Measurements from ENCODE around the gene ADGRG3. TPM values are rescaled to one million over a fixed set of nuclear protein-coding genes. Genes with fewer than 3 reads are reported as not detected.

The ADGRG3 gene
- total and polyA plus RNA-seq, 9 of the 15 experiments (the other 6 are each of a cell fraction or from before 2014, with no cell fraction given) = 0.09 to 0.52 (median 0.14) TPM; not detected in 3

DNA sequence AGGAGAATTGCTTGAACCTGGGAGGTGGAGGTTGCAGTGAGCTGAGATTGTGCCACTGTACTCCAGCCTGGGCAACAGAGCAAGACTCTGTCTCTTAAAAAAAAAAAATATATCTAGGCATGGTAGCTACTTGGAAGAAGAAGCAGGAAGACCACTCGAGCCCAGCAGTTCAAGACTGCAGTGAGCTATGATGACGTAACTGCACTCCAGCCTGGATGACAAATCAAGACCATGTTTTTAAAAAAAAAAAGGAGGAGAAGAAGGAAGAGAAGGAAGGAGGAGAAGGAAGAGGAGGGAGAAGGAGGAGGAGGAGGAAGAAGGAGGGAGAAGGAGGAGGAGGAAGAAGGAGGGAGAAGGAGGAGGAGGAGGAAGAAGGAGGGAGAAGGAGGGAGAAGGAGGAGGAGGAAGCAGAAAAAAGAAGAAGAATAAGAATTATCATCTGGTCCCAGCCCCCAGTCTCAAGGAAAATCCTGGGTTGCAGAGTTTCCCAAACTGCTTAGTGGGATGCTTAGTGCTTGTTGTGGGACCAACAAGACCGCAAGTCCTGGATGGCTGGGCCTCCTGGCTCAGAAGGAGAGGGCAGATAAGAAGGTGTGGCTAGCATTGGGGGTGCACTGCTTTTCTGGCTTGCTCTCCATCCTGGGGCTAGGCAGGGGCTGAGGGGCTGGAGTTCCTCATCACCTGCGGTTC lies 22.8 kb downstream of the ADGRG3 start (continued):
- TF ChIP-seq, protein P1, sequence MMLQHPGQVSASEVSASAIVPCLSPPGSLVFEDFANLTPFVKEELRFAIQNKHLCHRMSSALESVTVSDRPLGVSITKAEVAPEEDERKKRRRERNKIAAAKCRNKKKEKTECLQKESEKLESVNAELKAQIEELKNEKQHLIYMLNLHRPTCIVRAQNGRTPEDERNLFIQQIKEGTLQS (IDR thresholded peaks at IDR 0.05) = peak; percentile 94
- TF ChIP-seq, protein P1 (CRISPR knock-in tag; conservative IDR thresholded peaks at IDR 0.05) = no peak
- TF ChIP-seq, protein P2, sequence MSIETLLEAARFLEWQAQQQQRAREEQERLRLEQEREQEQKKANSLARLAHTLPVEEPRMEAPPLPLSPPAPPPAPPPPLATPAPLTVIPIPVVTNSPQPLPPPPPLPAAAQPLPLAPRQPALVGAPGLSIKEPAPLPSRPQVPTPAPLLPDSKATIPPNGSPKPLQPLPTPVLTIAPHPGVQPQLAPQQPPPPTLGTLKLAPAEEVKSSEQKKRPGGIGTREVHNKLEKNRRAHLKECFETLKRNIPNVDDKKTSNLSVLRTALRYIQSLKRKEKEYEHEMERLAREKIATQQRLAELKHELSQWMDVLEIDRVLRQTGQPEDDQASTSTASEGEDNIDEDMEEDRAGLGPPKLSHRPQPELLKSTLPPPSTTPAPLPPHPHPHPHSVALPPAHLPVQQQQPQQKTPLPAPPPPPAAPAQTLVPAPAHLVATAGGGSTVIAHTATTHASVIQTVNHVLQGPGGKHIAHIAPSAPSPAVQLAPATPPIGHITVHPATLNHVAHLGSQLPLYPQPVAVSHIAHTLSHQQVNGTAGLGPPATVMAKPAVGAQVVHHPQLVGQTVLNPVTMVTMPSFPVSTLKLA (conservative IDR thresholded peaks at IDR 0.05) = peak in 1 of 2 experiments; percentile 33; a peak in 1 of 4 replicates
- TF ChIP-seq, protein P3, sequence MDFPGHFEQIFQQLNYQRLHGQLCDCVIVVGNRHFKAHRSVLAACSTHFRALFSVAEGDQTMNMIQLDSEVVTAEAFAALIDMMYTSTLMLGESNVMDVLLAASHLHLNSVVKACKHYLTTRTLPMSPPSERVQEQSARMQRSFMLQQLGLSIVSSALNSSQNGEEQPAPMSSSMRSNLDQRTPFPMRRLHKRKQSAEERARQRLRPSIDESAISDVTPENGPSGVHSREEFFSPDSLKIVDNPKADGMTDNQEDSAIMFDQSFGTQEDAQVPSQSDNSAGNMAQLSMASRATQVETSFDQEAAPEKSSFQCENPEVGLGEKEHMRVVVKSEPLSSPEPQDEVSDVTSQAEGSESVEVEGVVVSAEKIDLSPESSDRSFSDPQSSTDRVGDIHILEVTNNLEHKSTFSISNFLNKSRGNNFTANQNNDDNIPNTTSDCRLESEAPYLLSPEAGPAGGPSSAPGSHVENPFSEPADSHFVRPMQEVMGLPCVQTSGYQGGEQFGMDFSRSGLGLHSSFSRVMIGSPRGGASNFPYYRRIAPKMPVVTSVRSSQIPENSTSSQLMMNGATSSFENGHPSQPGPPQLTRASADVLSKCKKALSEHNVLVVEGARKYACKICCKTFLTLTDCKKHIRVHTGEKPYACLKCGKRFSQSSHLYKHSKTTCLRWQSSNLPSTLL (IDR thresholded peaks at IDR 0.05) = no peak
- TF ChIP-seq KDM1A (IDR thresholded peaks at IDR 0.05) (peak; percentile 78), RCOR1 (IDR thresholded peaks at IDR 0.05; ENCODE audit: borderline replicate concordance in 1 of 2, low read depth in 2 of 2, low read length in 2 of 2) (peak in 1 of 2 experiments; percentile 95; a peak in 3 of 4 replicates), TBL1XR1 (IDR thresholded peaks at IDR 0.05; ENCODE audit: low read length in 2 of 2) (0 out of 4 replicates have a peak, but pooled peaks of 1 of the 2 experiments have one; percentile 15), HDAC1 (IDR thresholded peaks at IDR 0.05) (peak in 1 of 2 experiments; percentile 84; a peak in 2 of 4 replicates), SMARCA4 (IDR thresholded peaks at IDR 0.05) (peak; percentile 61), NBN (IDR thresholded peaks at IDR 0.05; ENCODE audit: low read depth) (peak; percentile 62; the same call in 1 of the 2 replicates), ELF1 (tag; IDR thresholded peaks at IDR 0.05) (no peak), EHMT2 (IDR thresholded peaks at IDR 0.05) (0 out of 2 replicates have a peak, but pooled peaks have one; percentile 30), JUND (IDR thresholded peaks at IDR 0.05; ENCODE audit: borderline replicate concordance, low read depth, low read length) (peak; percentile 3; the same call in 1 of the 2 replicates), JUND (tag; IDR thresholded peaks at IDR 0.05; ENCODE audit: borderline replicate concordance, low read depth, low read length) (peak; percentile 40; the same call in 1 of the 3 replicates), PHB2 (IDR thresholded peaks at IDR 0.05; ENCODE audit: low read depth) (peak; percentile 23; the same call in 1 of the 2 replicates)
- TF ChIP-seq, protein P4, sequence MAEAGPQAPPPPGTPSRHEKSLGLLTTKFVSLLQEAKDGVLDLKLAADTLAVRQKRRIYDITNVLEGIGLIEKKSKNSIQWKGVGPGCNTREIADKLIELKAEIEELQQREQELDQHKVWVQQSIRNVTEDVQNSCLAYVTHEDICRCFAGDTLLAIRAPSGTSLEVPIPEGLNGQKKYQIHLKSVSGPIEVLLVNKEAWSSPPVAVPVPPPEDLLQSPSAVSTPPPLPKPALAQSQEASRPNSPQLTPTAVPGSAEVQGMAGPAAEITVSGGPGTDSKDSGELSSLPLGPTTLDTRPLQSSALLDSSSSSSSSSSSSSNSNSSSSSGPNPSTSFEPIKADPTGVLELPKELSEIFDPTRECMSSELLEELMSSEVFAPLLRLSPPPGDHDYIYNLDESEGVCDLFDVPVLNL (CRISPR knock-in tag; IDR thresholded peaks at IDR 0.05; ENCODE audit: low read depth) = no peak
- TF ChIP-seq, protein P5, sequence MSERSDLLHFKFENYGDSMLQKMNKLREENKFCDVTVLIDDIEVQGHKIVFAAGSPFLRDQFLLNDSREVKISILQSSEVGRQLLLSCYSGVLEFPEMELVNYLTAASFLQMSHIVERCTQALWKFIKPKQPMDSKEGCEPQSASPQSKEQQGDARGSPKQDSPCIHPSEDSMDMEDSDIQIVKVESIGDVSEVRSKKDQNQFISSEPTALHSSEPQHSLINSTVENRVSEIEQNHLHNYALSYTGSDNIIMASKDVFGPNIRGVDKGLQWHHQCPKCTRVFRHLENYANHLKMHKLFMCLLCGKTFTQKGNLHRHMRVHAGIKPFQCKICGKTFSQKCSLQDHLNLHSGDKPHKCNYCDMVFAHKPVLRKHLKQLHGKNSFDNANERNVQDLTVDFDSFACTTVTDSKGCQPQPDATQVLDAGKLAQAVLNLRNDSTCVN (CRISPR knock-in tag; IDR thresholded peaks at IDR 0.05) = peak; percentile 81; the same call in 1 of the 2 replicates
- TF ChIP-seq, protein P6, sequence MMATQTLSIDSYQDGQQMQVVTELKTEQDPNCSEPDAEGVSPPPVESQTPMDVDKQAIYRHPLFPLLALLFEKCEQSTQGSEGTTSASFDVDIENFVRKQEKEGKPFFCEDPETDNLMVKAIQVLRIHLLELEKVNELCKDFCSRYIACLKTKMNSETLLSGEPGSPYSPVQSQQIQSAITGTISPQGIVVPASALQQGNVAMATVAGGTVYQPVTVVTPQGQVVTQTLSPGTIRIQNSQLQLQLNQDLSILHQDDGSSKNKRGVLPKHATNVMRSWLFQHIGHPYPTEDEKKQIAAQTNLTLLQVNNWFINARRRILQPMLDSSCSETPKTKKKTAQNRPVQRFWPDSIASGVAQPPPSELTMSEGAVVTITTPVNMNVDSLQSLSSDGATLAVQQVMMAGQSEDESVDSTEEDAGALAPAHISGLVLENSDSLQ (IDR thresholded peaks at IDR 0.05) = peak; percentile 12; the same call in 1 of the 2 replicates
